ENCODE results near the gene ZDHHC20.
A peak's percentile ranks its signal among the peaks of the same experiment; 100 is the strongest.

Gene ZDHHC20

DNA sequence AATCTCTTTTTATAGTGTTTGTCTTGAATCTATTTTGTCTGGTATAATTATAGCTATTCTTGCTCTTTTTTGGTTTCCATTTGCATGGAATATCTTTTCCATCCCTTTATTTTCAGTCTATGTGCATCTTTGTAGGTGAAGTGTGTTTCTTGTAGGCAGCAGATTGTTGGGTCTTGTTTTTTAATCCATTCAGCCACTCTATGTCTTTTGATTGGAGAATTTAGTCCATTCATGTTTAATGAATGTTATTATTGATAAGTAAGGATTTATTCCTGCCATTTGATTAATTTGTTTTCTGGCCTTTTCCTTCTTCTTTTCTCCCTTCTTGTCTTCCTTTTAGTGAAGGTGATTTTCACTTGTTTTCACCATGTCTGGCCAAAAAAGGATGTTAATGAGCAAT is 11.7 kb upstream of the ZDHHC20 start:
- Histone ChIP-seq H3K4me3 (ENCODE audit: insufficient read depth, low read depth, low read length) (no peak overlapping the region), H3K9me3 (ENCODE audit: control insufficient read depth, low read length) (no peaks in the 10 kb centered on the region), H3K27me3 (ENCODE audit: control insufficient read depth, insufficient read depth, low read length, poor library complexity, severe bottlenecking) (no peaks in the 10 kb centered on the region), H3K27ac (ENCODE audit: insufficient read depth, low read depth, low read length, poor library complexity, severe bottlenecking) (no peak overlapping the region), H3K36me3 (ENCODE audit: control insufficient read depth, insufficient read depth, low read length) (no peaks in the 10 kb centered on the region), H3K4me1 (ENCODE audit: control insufficient read depth, insufficient read depth, low read length) (no peaks in the 10 kb centered on the region)

- no peaks in the 10 kb centered on the region for H3K4me1 ChIP-seq (ENCODE audit: control insufficient read depth, insufficient read depth, low read length)
- H3K27ac ChIP-seq (ENCODE audit: insufficient read depth, low read depth, low read length, poor library complexity, severe bottlenecking): no peak overlapping the region
- WGBS, 2 experiments: 89 to 92% methylated on average over 7 of the region's 7 CpGs
- H3K27me3 ChIP-seq (ENCODE audit: control insufficient read depth, insufficient read depth, low read length, poor library complexity, severe bottlenecking): no peaks in the 10 kb centered on the region
- no peaks in the 10 kb centered on the region for H3K36me3 ChIP-seq (ENCODE audit: control insufficient read depth, insufficient read depth, low read length)
- no peak overlapping the region for H3K4me3 ChIP-seq (ENCODE audit: insufficient read depth, low read depth, low read length)
- no peaks in the 10 kb centered on the region for H3K9me3 ChIP-seq (ENCODE audit: control insufficient read depth, low read length)
These were observed 7.4 kb upstream of the ZDHHC20 start for GRCh38 chr13:21466527-21466926.

DNA sequence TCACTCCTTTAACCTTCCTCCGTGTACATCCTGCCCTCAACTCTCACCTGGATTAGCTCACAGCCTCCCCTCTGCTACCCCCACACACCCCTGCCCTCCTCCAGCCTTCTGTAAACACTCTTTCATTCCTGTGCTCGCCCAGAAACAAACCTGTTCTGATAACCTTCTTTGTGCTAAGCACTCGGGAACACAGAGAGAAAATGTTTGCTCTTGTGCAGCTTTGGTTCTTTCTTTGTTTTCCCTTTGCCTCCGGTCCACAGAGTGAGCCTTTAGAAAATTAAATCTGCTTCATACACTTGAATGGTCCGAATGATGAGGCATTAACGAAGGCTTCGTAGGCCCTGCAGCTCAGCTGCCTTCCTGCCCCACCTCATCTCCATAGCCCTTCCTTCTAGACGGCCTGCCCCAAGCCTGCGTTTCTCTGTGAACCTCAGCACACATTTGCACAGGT is 6.6 kb upstream of the ZDHHC20 start:
- no peaks in the 10 kb centered on the region for H3K36me3 ChIP-seq (ENCODE audit: control insufficient read depth, insufficient read depth, low read length)
- 54 to 56% methylated on average over 9 of the region's 9 CpGs for WGBS, 2 experiments
- no peaks in the 10 kb centered on the region for H3K27me3 ChIP-seq (ENCODE audit: control insufficient read depth, insufficient read depth, low read length, poor library complexity, severe bottlenecking)
- H3K9me3 ChIP-seq (ENCODE audit: control insufficient read depth, low read length): no peaks in the 10 kb centered on the region
- H3K4me3 ChIP-seq (ENCODE audit: insufficient read depth, low read depth, low read length): no peak overlapping the region
- H3K27ac ChIP-seq (ENCODE audit: insufficient read depth, low read depth, low read length, poor library complexity, severe bottlenecking): no peak overlapping the region
- no peaks in the 10 kb centered on the region for H3K4me1 ChIP-seq (ENCODE audit: control insufficient read depth, insufficient read depth, low read length)

- Histone ChIP-seq H3K9me3 (ENCODE audit: control insufficient read depth, low read length) (no peaks in the 10 kb centered on the region), H3K36me3 (ENCODE audit: control insufficient read depth, insufficient read depth, low read length) (no peaks in the 10 kb centered on the region), H3K4me1 (ENCODE audit: control insufficient read depth, insufficient read depth, low read length) (no peaks in the 10 kb centered on the region), H3K27ac (ENCODE audit: insufficient read depth, low read depth, low read length, poor library complexity, severe bottlenecking) (no peak overlapping the region), H3K4me3 (ENCODE audit: insufficient read depth, low read depth, low read length) (no peak overlapping the region), H3K27me3 (ENCODE audit: control insufficient read depth, insufficient read depth, low read length, poor library complexity, severe bottlenecking) (no peaks in the 10 kb centered on the region)
These were observed 4.3 kb upstream of the ZDHHC20 start for GRCh38 chr13:21463424-21463823.

GRCh38 chr13:21461131-21461530 is 2.0 kb upstream of the ZDHHC20 start:
- Histone ChIP-seq H3K4me1 (ENCODE audit: control insufficient read depth, insufficient read depth, low read length) (no peaks in the 10 kb centered on the region), H3K36me3 (ENCODE audit: control insufficient read depth, insufficient read depth, low read length) (no peaks in the 10 kb centered on the region), H3K27me3 (ENCODE audit: control insufficient read depth, insufficient read depth, low read length, poor library complexity, severe bottlenecking) (no peaks in the 10 kb centered on the region), H3K4me3 (ENCODE audit: insufficient read depth, low read depth, low read length) (no peak overlapping the region), H3K9me3 (ENCODE audit: control insufficient read depth, low read length) (no peaks in the 10 kb centered on the region), H3K27ac (ENCODE audit: insufficient read depth, low read depth, low read length, poor library complexity, severe bottlenecking) (no peak overlapping the region)
- WGBS, 2 experiments: 74 to 76% methylated on average over 3 of the region's 3 CpGs

DNA sequence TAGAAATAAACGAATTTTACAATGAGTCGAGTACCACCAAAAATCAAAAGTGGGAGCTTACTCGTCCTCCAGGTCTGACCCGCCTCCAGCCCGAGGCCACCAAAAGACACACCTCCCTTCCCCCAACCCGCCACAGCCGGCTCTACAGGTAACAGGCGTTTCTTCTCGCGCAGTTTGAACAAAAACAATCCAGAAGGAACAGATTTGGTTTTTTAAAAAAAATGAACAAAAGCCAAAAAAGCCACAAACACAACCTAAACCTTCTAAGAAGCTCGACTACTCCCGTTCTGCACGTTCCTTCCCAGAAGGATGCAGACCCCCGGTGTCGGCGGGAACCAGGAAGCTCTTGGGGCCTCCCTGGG is 671 bp downstream of the ZDHHC20 start:
- H3K36me3 ChIP-seq (ENCODE audit: control insufficient read depth, insufficient read depth, low read length): no peaks in the 10 kb centered on the region

DNA sequence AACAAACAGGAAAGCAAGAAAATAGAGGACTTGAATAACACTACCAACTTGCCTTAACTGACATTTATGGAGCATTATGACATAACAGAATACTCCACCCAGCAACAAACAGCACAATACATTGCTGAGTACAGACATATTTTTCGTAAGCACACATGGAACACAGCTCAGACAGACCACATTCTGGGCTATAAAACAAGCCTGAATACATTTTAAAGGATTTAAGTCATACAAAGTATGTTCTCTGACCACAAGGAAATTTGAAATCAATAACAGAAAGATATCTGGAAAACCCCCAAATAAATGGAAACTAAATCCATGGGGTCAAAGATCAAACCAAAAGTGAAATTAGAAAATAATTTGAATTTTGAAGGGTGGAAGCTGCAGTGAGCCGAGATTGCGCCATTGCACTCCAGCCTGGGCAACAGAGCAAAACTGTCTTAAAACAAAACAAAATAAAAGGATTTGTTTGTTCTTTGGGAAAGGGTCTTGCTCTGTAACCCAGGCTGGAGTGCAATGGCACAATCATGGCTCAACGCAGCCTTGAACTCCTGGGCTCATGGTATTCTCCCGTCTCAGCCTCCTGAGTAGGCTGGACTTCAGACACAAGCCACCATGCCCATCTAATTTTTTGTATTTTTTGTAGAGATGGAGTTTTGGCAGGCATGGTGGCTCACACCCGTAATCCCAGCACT is 5.6 kb downstream of the ZDHHC20 start:
- no peaks in the 10 kb centered on the region for H3K4me1 ChIP-seq (ENCODE audit: control insufficient read depth, insufficient read depth, low read length)
- no peaks in the 10 kb centered on the region for H3K36me3 ChIP-seq (ENCODE audit: control insufficient read depth, insufficient read depth, low read length)
- H3K27ac ChIP-seq (ENCODE audit: insufficient read depth, low read depth, low read length, poor library complexity, severe bottlenecking): no peak overlapping the region
- H3K4me3 ChIP-seq (ENCODE audit: insufficient read depth, low read depth, low read length): no peak overlapping the region
- H3K9me3 ChIP-seq (ENCODE audit: control insufficient read depth, low read length): peaks cover 3% of the 10 kb centered on the region
- H3K27me3 ChIP-seq (ENCODE audit: control insufficient read depth, insufficient read depth, low read length, poor library complexity, severe bottlenecking): no peaks in the 10 kb centered on the region
- 94 to 99% methylated on average over 6 of the region's 6 CpGs for WGBS, 2 experiments

More for the DNA sequence above, 671 bp downstream of the ZDHHC20 start:
- peak overlapping the region; percentile 72 for H3K4me3 ChIP-seq (ENCODE audit: insufficient read depth, low read depth, low read length)
- H3K27me3 ChIP-seq (ENCODE audit: control insufficient read depth, insufficient read depth, low read length, poor library complexity, severe bottlenecking): no peaks in the 10 kb centered on the region
- 0 to 1% methylated on average over 16 of the region's 16 CpGs for WGBS, 2 experiments
- H3K27ac ChIP-seq (ENCODE audit: insufficient read depth, low read depth, low read length, poor library complexity, severe bottlenecking): peak overlapping the region; percentile 52
- no peaks in the 10 kb centered on the region for H3K9me3 ChIP-seq (ENCODE audit: control insufficient read depth, low read length)
- H3K4me1 ChIP-seq (ENCODE audit: control insufficient read depth, insufficient read depth, low read length): no peaks in the 10 kb centered on the region

- Histone ChIP-seq H3K4me1 (ENCODE audit: control insufficient read depth, insufficient read depth, low read length) (no peaks in the 10 kb centered on the region), H3K27ac (ENCODE audit: insufficient read depth, low read depth, low read length, poor library complexity, severe bottlenecking) (no peak overlapping the region), H3K9me3 (ENCODE audit: control insufficient read depth, low read length) (peaks cover 3% of the 10 kb centered on the region), H3K27me3 (ENCODE audit: control insufficient read depth, insufficient read depth, low read length, poor library complexity, severe bottlenecking) (no peaks in the 10 kb centered on the region), H3K4me3 (ENCODE audit: insufficient read depth, low read depth, low read length) (no peak overlapping the region), H3K36me3 (ENCODE audit: control insufficient read depth, insufficient read depth, low read length) (no peaks in the 10 kb centered on the region)
- 100% methylated on average over 1 of the region's 3 CpGs for WGBS, 2 experiments
These were observed 8.2 kb downstream of the ZDHHC20 start for GRCh38 chr13:21450936-21451335.

GRCh38 chr13:21446656-21447055 is 12.4 kb downstream of the ZDHHC20 start:
- WGBS, 2 experiments: 89 to 97% methylated on average over 1 of the region's 2 CpGs
- H3K9me3 ChIP-seq (ENCODE audit: control insufficient read depth, low read length): no peaks in the 10 kb centered on the region
- H3K4me3 ChIP-seq (ENCODE audit: insufficient read depth, low read depth, low read length): no peak overlapping the region
- no peaks in the 10 kb centered on the region for H3K27me3 ChIP-seq (ENCODE audit: control insufficient read depth, insufficient read depth, low read length, poor library complexity, severe bottlenecking)
- no peaks in the 10 kb centered on the region for H3K36me3 ChIP-seq (ENCODE audit: control insufficient read depth, insufficient read depth, low read length)
- no peak overlapping the region for H3K27ac ChIP-seq (ENCODE audit: insufficient read depth, low read depth, low read length, poor library complexity, severe bottlenecking)
- H3K4me1 ChIP-seq (ENCODE audit: control insufficient read depth, insufficient read depth, low read length): no peaks in the 10 kb centered on the region

- no peaks in the 10 kb centered on the region for H3K9me3 ChIP-seq (ENCODE audit: control insufficient read depth, low read length)
- no peak overlapping the region for H3K4me3 ChIP-seq (ENCODE audit: insufficient read depth, low read depth, low read length)
- no peaks in the 10 kb centered on the region for H3K36me3 ChIP-seq (ENCODE audit: control insufficient read depth, insufficient read depth, low read length)
- H3K27ac ChIP-seq (ENCODE audit: insufficient read depth, low read depth, low read length, poor library complexity, severe bottlenecking): no peak overlapping the region
- no peaks in the 10 kb centered on the region for H3K4me1 ChIP-seq (ENCODE audit: control insufficient read depth, insufficient read depth, low read length)
- H3K27me3 ChIP-seq (ENCODE audit: control insufficient read depth, insufficient read depth, low read length, poor library complexity, severe bottlenecking): no peaks in the 10 kb centered on the region
- 88 to 89% methylated on average over 6 of the region's 6 CpGs for WGBS, 2 experiments
These were observed 13.3 kb downstream of the ZDHHC20 start for GRCh38 chr13:21445759-21446158.

DNA sequence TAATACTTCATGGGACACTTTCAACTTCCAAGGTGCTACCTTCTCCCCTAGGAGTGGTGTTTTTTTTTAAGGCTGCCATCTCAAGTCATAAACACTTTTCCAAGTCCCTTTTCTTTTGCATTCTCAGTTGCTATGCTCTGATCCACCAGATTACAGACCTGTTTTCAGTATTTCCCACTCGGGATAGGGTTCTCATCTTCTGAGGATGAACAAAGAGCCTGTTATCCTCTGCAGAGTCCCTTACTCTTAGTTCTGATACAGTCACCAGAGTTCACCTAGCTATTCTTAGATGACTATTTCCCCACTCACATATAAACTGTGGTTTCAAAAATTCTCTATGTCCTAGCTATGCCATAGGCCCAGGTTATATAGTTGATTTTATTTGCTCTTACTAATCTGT is 15.9 kb downstream of the ZDHHC20 start:
- H3K36me3 ChIP-seq (ENCODE audit: control insufficient read depth, insufficient read depth, low read length): peaks cover 3% of the 10 kb centered on the region
- no peaks in the 10 kb centered on the region for H3K27me3 ChIP-seq (ENCODE audit: control insufficient read depth, insufficient read depth, low read length, poor library complexity, severe bottlenecking)
- H3K4me3 ChIP-seq (ENCODE audit: insufficient read depth, low read depth, low read length): no peak overlapping the region
- 89 to 93% methylated on average over 1 of the region's 1 CpG for WGBS, 2 experiments
- no peaks in the 10 kb centered on the region for H3K4me1 ChIP-seq (ENCODE audit: control insufficient read depth, insufficient read depth, low read length)
- peaks cover 2% of the 10 kb centered on the region for H3K9me3 ChIP-seq (ENCODE audit: control insufficient read depth, low read length)
- no peak overlapping the region for H3K27ac ChIP-seq (ENCODE audit: insufficient read depth, low read depth, low read length, poor library complexity, severe bottlenecking)

All from ectodermal cell (in vitro differentiated cells).